Epithelial cell of esophagus (primary cell): ENCODE results near the gene TMEM87A.
A peak's percentile ranks its signal among the peaks of the same experiment; 100 is the strongest.

ENCODE experiments used
- DNase-seq: peaks from one replicate; pipeline ENCODE4 v3.0.0; 2010; ENCODE audit warnings: low read depth
- H3K4me3 ChIP-seq: 2 replicates; pipeline ENCODE4 v1.5.1; 2011; ENCODE audit warnings: mild to moderate bottlenecking, low read length, control low read depth
- TF ChIP-seq, protein P1 (sequence below): IDR thresholded peaks from 2 replicates; pipeline ENCODE4 v1.5.1; 2011; ENCODE audit warnings: low read depth, mild to moderate bottlenecking, low read length, control low read depth, inconsistent platforms; ENCODE audit not compliant: insufficient read depth; ENCODE audit errors: missing control alignments

The TMEM87A gene

DNA sequence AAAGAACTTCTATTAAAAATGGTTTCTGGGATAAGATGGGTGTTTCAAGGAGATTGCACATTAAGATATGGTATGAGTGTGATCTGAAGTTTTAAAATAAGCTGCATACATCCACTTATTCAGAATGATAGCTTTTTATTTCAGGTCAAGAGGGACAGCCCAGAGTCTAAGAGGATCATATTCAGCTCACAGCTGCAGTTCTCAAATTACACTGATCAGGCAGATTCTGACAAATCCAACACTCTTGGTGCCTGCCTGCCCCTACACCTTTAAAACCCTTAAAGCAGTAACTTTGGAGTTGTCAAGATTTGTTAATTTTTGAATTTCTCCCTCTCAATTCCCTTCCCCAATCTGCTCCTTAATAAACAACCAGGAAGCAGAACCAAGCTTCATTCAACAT is 9.1 kb upstream of the TMEM87A start:
- H3K4me3 ChIP-seq, result no peak overlapping the region
- TF ChIP-seq, protein P1, sequence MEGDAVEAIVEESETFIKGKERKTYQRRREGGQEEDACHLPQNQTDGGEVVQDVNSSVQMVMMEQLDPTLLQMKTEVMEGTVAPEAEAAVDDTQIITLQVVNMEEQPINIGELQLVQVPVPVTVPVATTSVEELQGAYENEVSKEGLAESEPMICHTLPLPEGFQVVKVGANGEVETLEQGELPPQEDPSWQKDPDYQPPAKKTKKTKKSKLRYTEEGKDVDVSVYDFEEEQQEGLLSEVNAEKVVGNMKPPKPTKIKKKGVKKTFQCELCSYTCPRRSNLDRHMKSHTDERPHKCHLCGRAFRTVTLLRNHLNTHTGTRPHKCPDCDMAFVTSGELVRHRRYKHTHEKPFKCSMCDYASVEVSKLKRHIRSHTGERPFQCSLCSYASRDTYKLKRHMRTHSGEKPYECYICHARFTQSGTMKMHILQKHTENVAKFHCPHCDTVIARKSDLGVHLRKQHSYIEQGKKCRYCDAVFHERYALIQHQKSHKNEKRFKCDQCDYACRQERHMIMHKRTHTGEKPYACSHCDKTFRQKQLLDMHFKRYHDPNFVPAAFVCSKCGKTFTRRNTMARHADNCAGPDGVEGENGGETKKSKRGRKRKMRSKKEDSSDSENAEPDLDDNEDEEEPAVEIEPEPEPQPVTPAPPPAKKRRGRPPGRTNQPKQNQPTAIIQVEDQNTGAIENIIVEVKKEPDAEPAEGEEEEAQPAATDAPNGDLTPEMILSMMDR, result no peak
- no peak for DNase-seq

DNA sequence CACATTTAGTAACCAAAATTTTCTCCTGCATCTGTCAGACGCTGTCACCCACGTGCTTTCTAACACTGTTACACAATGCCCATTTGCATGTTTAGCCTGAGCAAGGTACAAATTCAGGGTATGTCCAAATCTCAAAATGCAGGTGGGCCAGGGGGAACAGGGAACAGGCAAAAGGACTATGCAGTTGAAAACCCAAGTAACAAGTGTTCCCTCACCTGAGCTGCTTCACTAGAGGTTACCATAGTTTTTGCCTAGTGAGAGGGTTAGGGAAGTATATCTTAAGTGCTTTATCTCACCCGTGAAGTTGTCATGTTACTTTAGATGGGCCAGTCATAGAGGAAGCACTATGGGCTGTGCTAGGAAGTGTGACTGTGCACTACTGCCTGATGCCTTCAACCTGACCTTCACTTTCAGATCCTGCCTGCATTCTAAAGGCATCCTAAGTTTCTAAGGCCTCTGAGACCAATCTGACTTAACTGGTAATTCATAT is 6.0 kb upstream of the TMEM87A start:
- no peak overlapping the region for H3K4me3 ChIP-seq
- TF ChIP-seq, protein P1, result no peak
- no peak for DNase-seq

DNA sequence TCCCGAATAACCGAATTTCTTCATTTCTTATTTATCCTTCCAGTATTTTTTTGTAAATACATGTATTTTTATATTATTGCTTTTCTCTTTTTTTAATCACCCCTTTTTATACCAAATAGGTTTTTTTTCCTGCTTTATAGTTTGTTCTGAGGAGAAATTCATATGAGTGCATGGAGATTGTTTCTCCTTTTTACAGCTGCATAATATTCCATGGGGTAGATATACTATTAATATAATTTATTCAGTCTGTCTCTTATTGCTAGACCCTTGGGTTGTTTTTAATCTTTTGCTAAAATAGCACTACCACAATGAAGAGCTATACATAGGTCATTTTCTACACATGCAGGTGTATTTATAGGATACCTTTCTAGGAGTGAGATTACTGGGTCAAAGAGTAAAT is 3.5 kb upstream of the TMEM87A start:
- TF ChIP-seq, protein P1, result no peak
- no peak for DNase-seq

DNA sequence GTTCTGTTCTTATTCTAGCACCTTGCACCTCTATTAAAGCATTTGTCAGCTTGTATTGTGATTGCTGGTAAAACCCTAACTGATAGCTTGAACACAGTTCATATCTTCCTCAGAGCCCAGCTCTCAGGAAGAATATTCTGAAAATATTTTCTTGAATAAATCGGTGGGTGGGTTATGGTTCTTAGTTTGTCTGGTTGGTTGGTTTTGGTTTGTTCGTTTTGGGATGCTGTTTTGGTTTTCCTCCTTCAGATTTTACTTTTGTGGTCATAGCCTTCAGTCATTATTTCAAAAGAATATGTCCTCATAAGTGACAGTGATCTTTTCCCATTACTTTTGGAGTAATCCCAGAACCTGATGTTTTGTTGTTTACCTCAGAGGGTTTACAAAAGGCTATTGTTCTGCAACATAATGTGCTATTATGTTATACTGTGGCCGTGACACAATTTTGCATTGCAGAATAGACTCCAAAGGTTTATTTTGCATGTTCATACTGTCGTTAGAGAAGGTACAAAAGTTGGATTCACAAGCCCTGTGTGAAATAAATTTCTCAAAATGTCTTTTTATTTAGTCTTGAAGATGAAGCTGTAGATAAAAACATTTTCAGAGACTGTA is 2.7 kb upstream of the TMEM87A start:
- peak overlapping the region; percentile 89 for H3K4me3 ChIP-seq
- TF ChIP-seq, protein P1, result no peak
- no peak for DNase-seq

More for the DNA sequence above, 3.5 kb upstream of the TMEM87A start:
- H3K4me3 ChIP-seq, result no peak overlapping the region

DNA sequence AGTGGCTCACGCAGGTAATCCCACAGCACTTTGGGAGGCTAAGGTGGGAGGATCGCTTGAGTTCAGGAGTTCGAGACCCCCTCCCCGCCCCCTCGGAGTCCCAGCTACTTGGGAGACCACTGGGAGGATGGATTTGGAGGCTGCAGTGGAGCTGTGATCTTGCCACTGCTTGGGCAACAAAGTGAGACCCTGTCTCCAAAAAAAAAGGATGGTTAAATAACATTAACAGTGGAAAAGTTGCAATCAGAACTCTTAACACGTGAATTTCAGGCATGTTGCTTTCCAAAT is 1.4 kb upstream of the TMEM87A start:
- DNase-seq, result no peak

DNA sequence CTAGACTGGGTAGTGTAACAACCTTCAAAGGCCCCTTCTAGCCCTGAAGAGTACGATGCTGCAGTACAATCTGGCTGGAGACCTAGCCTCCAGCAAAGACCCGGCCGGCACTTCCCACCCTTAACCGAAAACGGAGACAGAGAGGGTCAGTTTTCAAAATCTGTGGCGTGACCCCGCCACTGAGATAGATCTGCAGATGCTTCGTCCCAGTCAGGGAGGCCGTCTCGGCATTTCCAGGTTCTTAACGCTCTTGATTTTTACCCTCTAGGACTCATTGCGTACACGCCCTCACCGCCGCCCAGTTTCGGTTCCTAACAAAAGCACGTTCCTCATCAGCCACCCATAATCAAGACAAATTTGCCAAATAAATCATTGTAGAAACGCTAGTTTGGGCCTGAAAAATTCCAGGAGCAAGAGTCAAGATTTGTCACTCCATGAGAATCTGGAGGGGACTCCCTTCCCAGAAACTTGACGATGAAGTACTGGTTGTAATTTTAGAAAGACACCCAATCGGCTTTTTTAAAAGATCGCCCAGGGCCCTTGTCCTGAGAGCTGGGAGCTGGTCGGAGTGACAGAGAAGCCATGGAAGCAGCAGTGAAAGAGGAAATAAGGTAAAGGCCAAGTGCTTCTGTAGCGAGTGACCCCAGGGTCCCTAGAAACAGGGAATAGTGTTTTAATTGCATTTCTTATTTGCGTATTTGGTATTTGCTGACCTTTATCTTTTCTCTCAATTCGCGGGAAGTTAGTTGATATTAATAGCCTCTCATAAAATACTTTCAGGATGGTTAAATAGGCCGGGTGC is 868 bp upstream of the TMEM87A start:
- peak overlapping the region; percentile 89 for H3K4me3 ChIP-seq
- TF ChIP-seq, protein P1, result no peak
- peak; percentile 94 for DNase-seq

More for the DNA sequence above, 1.4 kb upstream of the TMEM87A start:
- TF ChIP-seq, protein P1, result no peak
- peak overlapping the region; percentile 89 for H3K4me3 ChIP-seq

DNA sequence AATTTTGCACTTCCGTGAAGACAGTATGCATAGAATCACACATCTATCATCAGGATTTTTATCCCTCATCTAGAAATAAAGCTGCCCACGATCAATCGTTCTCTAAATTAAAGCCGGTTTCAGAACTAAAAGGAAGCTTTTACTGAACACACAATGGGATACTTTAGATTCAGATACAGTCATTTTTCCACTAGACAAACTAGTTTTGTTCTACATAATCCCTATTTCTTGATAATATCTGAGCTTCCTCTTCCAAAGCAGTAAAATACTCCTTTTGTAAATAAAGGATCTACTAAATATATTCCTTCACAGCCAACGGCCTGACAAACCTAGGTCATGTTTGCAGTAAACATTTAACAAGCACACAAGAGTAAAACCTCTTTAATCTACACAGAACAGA is 2.2 kb downstream of the TMEM87A start:
- TF ChIP-seq, protein P1, result no peak
- peak overlapping the region; percentile 28 for H3K4me3 ChIP-seq
- DNase-seq, result no peak
